ENCODE data around the gene F13A1. TPM values are rescaled to one million over a fixed set of nuclear protein-coding genes. Genes with fewer than 3 reads are reported as not detected.

The F13A1 gene
- total RNA-seq, 1 donor from 2014 or later = 58.4 TPM

DNA sequence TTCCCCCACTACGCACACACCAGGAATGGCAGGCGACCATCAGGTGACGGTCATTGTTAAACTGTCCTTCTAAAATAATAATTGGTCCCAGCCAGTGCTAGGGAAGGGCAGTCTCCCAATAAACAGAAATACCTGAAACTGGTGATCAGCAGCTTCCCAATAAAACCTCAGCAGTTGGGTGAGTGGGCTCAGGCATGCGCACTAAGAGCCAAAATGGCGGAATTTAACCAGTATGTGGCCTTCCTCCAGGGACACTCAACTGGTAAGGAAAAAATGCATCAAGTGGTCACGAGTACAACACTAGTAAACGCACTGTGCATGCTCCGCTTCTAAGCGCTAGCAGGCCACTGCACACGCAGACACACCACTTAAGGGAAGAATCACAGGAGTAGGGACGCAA, 34.8 kb downstream of the F13A1 start:
- H3K9me3 ChIP-seq = no peaks in the 10 kb centered on the region
- DNase-seq (ENCODE audit: extremely low spot score in 2 of 2) = no peak

DNA sequence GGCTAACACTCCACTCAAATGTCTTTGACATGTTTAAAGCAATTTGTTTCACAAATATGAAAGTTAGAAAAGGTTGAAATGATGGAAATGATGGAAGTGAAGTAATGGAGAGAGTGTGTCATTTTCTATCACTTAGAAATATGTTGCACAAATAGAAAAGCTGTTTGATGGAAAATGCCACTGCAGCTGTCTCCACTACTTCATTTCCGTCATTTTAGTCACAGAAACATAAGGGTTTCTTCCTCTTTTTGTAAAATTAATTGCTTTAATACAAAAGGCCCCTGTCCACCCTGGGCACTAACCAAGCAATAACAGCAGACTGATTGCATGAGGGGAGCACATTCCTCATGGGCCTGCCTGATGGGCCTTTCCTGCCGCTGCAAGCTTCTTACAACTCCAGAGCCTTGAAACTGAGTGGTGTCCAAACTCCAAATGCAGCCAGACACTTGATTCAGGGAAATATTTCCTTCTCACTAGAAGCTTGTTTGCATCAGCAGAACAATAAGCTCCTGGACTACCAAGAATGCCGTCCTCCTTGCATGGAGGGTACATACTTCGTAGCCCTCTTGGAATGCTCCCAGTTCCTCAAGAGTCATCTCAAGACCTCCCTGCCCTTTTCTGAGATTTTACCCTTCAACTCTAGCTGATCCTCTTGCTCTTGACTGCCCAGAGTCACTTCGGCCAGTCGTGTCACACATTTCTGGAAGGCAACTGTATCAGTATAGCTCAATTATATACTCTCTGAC, 36.1 kb downstream of the F13A1 start:
- intact Hi-C loops (cut with DNase I) = no loop called here
- Histone ChIP-seq H3K36me3 (no peaks in the 10 kb centered on the region), H3K4me1 (no peaks in the 10 kb centered on the region), H3K9me3 (no peaks in the 10 kb centered on the region), H3K27me3 (no peaks in the 10 kb centered on the region), H3K27ac (no peak overlapping the region), H3K4me3 (no peak overlapping the region)
- no peak for DNase-seq (ENCODE audit: extremely low spot score in 2 of 2)
- no peak for TF ChIP-seq POLR2AphosphoS5 (IDR thresholded peaks at IDR 0.05; ENCODE audit: insufficient read depth in 1 of 2, low read depth in 1 of 2)
- TF ChIP-seq, protein P1, sequence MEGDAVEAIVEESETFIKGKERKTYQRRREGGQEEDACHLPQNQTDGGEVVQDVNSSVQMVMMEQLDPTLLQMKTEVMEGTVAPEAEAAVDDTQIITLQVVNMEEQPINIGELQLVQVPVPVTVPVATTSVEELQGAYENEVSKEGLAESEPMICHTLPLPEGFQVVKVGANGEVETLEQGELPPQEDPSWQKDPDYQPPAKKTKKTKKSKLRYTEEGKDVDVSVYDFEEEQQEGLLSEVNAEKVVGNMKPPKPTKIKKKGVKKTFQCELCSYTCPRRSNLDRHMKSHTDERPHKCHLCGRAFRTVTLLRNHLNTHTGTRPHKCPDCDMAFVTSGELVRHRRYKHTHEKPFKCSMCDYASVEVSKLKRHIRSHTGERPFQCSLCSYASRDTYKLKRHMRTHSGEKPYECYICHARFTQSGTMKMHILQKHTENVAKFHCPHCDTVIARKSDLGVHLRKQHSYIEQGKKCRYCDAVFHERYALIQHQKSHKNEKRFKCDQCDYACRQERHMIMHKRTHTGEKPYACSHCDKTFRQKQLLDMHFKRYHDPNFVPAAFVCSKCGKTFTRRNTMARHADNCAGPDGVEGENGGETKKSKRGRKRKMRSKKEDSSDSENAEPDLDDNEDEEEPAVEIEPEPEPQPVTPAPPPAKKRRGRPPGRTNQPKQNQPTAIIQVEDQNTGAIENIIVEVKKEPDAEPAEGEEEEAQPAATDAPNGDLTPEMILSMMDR (IDR thresholded peaks at IDR 0.05) = no peak
- no peak for TF ChIP-seq POLR2A (IDR thresholded peaks at IDR 0.05)

More for the DNA sequence above, 34.8 kb downstream of the F13A1 start:
- no peak overlapping the region for H3K4me3 ChIP-seq
- H3K4me1 ChIP-seq = no peaks in the 10 kb centered on the region
- no peaks in the 10 kb centered on the region for H3K36me3 ChIP-seq
- no peaks in the 10 kb centered on the region for H3K27me3 ChIP-seq
- TF ChIP-seq POLR2AphosphoS5 (IDR thresholded peaks at IDR 0.05; ENCODE audit: insufficient read depth in 1 of 2, low read depth in 1 of 2) = no peak
- H3K27ac ChIP-seq = no peak overlapping the region
- intact Hi-C loops (cut with DNase I) = no loop called here

DNA sequence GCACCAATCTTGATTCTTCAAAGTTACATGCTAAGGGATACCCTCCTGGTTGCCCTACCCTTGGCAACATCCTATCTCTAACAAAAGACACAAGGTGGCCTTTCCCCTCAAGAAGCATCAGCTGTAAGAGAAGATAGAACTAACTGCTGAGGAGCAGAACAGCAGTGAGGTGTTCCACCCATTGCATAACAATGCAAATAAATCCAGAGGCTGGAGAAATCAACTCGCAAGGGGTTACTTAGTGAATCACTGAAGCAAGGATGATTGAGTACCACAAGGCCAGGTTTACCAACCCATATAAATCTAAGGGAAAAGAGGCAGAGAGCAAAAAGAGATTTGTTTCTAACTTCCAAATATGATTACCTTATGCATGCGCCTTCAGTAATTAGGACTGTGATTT, 36.7 kb downstream of the F13A1 start:
- intact Hi-C loops (cut with DNase I) = no loop called here
- TF ChIP-seq POLR2AphosphoS5 (IDR thresholded peaks at IDR 0.05; ENCODE audit: insufficient read depth in 1 of 2, low read depth in 1 of 2) (no peak), POLR2A (IDR thresholded peaks at IDR 0.05) (no peak)
- TF ChIP-seq, protein P1 (IDR thresholded peaks at IDR 0.05) = no peak

DNA sequence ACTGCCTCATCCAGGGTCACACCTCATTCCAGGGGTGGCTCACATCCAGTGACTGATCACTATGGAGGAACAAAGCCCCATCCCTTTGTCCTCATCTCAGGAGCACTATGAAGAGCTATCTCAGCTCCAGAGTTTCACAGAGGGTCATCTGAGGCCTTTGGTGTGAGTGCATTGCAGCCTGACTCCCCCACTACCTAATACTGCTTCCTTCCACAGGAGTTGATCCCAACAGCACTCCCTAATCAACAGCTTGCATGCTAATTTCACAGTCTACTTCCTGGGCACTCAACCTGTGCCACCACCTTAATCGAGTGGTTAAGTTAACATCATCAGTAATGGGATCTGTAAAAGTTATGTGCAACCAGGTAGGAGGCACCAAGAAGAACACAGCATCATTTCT, 37.7 kb downstream of the F13A1 start:
- Histone ChIP-seq H3K4me1 (no peaks in the 10 kb centered on the region), H3K27me3 (no peaks in the 10 kb centered on the region), H3K9me3 (no peaks in the 10 kb centered on the region), H3K36me3 (no peaks in the 10 kb centered on the region), H3K27ac (no peak overlapping the region), H3K4me3 (no peak overlapping the region)
- no peak for DNase-seq (ENCODE audit: extremely low spot score in 2 of 2)
- TF ChIP-seq POLR2AphosphoS5 (IDR thresholded peaks at IDR 0.05; ENCODE audit: insufficient read depth in 1 of 2, low read depth in 1 of 2) = no peak
- TF ChIP-seq, protein P1 (IDR thresholded peaks at IDR 0.05) = no peak
- TF ChIP-seq POLR2A (IDR thresholded peaks at IDR 0.05) = no peak
- intact Hi-C loops (cut with DNase I) = no loop called here

More for the DNA sequence above, 36.7 kb downstream of the F13A1 start:
- Histone ChIP-seq H3K9me3 (no peaks in the 10 kb centered on the region), H3K4me1 (no peaks in the 10 kb centered on the region), H3K4me3 (no peak overlapping the region), H3K27ac (no peak overlapping the region), H3K36me3 (no peaks in the 10 kb centered on the region), H3K27me3 (no peaks in the 10 kb centered on the region)
- DNase-seq (ENCODE audit: extremely low spot score in 2 of 2) = no peak

DNA sequence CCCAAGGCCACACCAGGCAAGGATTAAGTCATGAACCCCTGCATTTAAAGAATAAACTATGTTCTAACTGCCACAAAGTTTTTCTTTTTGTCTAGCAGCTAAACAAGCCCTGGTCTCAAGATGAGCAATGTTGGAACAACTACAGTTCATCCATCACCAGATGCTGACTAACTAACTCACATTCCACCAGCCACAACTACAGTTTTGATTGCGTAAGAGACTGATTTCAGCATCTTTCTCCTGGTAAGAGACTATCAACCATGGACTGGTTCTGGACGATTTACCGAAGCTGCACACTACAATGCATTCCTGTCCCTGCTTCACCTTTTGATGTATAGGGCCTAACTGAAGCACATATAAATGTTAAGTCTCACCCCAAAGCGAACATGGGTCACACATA, 43.0 kb downstream of the F13A1 start:
- no peak for DNase-seq (ENCODE audit: extremely low spot score in 2 of 2)

More for the DNA sequence above, 43.0 kb downstream of the F13A1 start:
- no peaks in the 10 kb centered on the region for H3K36me3 ChIP-seq
- no peaks in the 10 kb centered on the region for H3K27me3 ChIP-seq
- H3K4me1 ChIP-seq = no peaks in the 10 kb centered on the region
- H3K4me3 ChIP-seq = no peak overlapping the region
- no peaks in the 10 kb centered on the region for H3K9me3 ChIP-seq
- TF ChIP-seq POLR2A (IDR thresholded peaks at IDR 0.05) (no peak), POLR2AphosphoS5 (IDR thresholded peaks at IDR 0.05; ENCODE audit: insufficient read depth in 1 of 2, low read depth in 1 of 2) (no peak)
- TF ChIP-seq, protein P1 (IDR thresholded peaks at IDR 0.05) = no peak
- intact Hi-C loops (cut with DNase I) = no loop called here
- no peak overlapping the region for H3K27ac ChIP-seq

Data from vagina (tissue), 2 donors.